HG03378 (cell line): Measurements from ENCODE around the gene CHRNA9.

ENCODE experiments used
- ATAC-seq: cut with Tn5 transposase; IDR thresholded peaks from one replicate; pipeline ENCODE4 v1.9.1; 2021; ENCODE audit warnings: mild to moderate bottlenecking, moderate library complexity; ENCODE audit not compliant: unreplicated experiment

The CHRNA9 gene

GRCh38 chr4:40337051-40337450 lies 1.9 kb downstream of the CHRNA9 start:
- ATAC-seq: no peak

GRCh38 chr4:40337523-40337922 lies 2.4 kb downstream of the CHRNA9 start:
- no peak for ATAC-seq

- ATAC-seq: no peak
Measured at GRCh38 chr4:40340030-40340429, 4.9 kb downstream of the CHRNA9 start.

- no peak for ATAC-seq
Measured at GRCh38 chr4:40347472-40347871, 12.3 kb downstream of the CHRNA9 start.

GRCh38 chr4:40348000-40348399 lies 12.9 kb downstream of the CHRNA9 start:
- no peak for ATAC-seq

GRCh38 chr4:40349561-40350198 lies 14.5 kb downstream of the CHRNA9 start:
- no peak for ATAC-seq

GRCh38 chr4:40350627-40351227 lies 15.6 kb downstream of the CHRNA9 start:
- no peak for ATAC-seq

GRCh38 chr4:40354158-40354557 lies 19.0 kb downstream of the CHRNA9 start:
- ATAC-seq: no peak

GRCh38 chr4:40355131-40355530 lies 20.0 kb downstream of the CHRNA9 start:
- no peak for ATAC-seq

- no peak for ATAC-seq
Measured at GRCh38 chr4:40357738-40358137, 22.6 kb downstream of the CHRNA9 start.

- ATAC-seq: no peak
Measured at GRCh38 chr4:40361338-40361737, 26.2 kb downstream of the CHRNA9 start.

GRCh38 chr4:40363382-40363920 lies 28.3 kb downstream of the CHRNA9 start:
- no peak for ATAC-seq

- ATAC-seq: no peak
Measured at GRCh38 chr4:40363945-40364344, 28.8 kb downstream of the CHRNA9 start.

- ATAC-seq: no peak
Measured at GRCh38 chr4:40365766-40366165, 30.6 kb downstream of the CHRNA9 start.

- no peak for ATAC-seq
Measured at GRCh38 chr4:40367451-40367850, 32.3 kb downstream of the CHRNA9 start.

- ATAC-seq: no peak
Measured at GRCh38 chr4:40369437-40370274, 34.5 kb downstream of the CHRNA9 start.

GRCh38 chr4:40372651-40373050 lies 37.5 kb downstream of the CHRNA9 start:
- no peak for ATAC-seq

GRCh38 chr4:40373636-40374035 lies 38.5 kb downstream of the CHRNA9 start:
- ATAC-seq: no peak

GRCh38 chr4:40375095-40375494 lies 40.0 kb downstream of the CHRNA9 start:
- no peak for ATAC-seq

- no peak for ATAC-seq
Measured at GRCh38 chr4:40375620-40376019, 40.5 kb downstream of the CHRNA9 start.

- ATAC-seq: no peak
Measured at GRCh38 chr4:40377512-40378365, 42.6 kb downstream of the CHRNA9 start.
